Cardiac fibroblast (primary cell): Measurements from ENCODE around the gene TRAF3IP1.
"Not testable (repeated sequence)": the region's sequence is repeated elsewhere in the genome, so short reads cannot be mapped to it uniquely, and the experiment has no call there.

Experiments
- DNase-seq, 2 donors: peaks; one replicate each; pipeline versions ENCODE4 v3.0.0 to v3.0.0-alpha.2; 2010; ENCODE audit warnings: low read depth in 2 of 2
- H3K4me3 ChIP-seq, 2 donors: replicated peaks in 1 of 2; 1 replicate in 1 of 2; 2 replicates in 1 of 2; pipeline ENCODE4 v1.5.1; 2011; ENCODE audit warnings: low read depth in 2 of 2, low read length in 2 of 2, mild to moderate bottlenecking in 2 of 2, moderate library complexity in 1 of 2
- CTCF ChIP-seq: IDR thresholded peaks from one replicate; pipeline ENCODE4 v1.5.1; 2011; ENCODE audit warnings: low read depth, mild to moderate bottlenecking, low read length, inconsistent platforms

TRAF3IP1 gene

GRCh38 chr2:238325694-238326093 lies 5.4 kb downstream of the TRAF3IP1 start:
- no peak for TF ChIP-seq CTCF
- H3K4me3 ChIP-seq: no peak overlapping the region
- DNase-seq: no peak

- no peak for DNase-seq
- TF ChIP-seq CTCF: no peak
- no peak overlapping the region for H3K4me3 ChIP-seq
Measured at GRCh38 chr2:238326801-238327365, 6.6 kb downstream of the TRAF3IP1 start.

- TF ChIP-seq CTCF: no peak
- DNase-seq: no peak
- no peak overlapping the region for H3K4me3 ChIP-seq
Measured at GRCh38 chr2:238327751-238328150, 7.4 kb downstream of the TRAF3IP1 start.

GRCh38 chr2:238330391-238330790 lies 10.1 kb downstream of the TRAF3IP1 start:
- no peak overlapping the region for H3K4me3 ChIP-seq
- no peak for TF ChIP-seq CTCF
- DNase-seq: no peak

GRCh38 chr2:238331916-238332315 lies 11.6 kb downstream of the TRAF3IP1 start:
- H3K4me3 ChIP-seq: no peak overlapping the region
- no peak for DNase-seq
- no peak for TF ChIP-seq CTCF

- no peak overlapping the region for H3K4me3 ChIP-seq
- no peak for DNase-seq
- TF ChIP-seq CTCF: no peak
Measured at GRCh38 chr2:238334885-238335284, 14.6 kb downstream of the TRAF3IP1 start.

- not testable (repeated sequence) for H3K4me3 ChIP-seq, DNase-seq
Measured at GRCh38 chr2:238335591-238335990, 15.3 kb downstream of the TRAF3IP1 start.
